Neutrophil (primary cell): ENCODE results near the gene HSDL1.

Source experiments
- H3K27ac ChIP-seq: fragments of 200-600 bp; sonication (generic); 2 replicates; pipeline ENCODE4 v1.5.1; 2016; ENCODE audit warnings: mild to moderate bottlenecking, moderate library complexity
- H3K27me3 ChIP-seq: fragments of 200-600 bp; sonication (generic); 2 replicates; pipeline ENCODE4 v1.6.0; 2016; ENCODE audit warnings: mild to moderate bottlenecking
- H3K36me3 ChIP-seq: fragments of 200-600 bp; sonication (generic); 2 replicates; pipeline ENCODE4 v1.5.1; 2017
- H3K4me1 ChIP-seq, 2 experiments: fragments of 200-600 bp in 1 of 2; sonication (generic) in 1 of 2; 1 replicate in 1 of 2; 2 replicates in 1 of 2; pipeline versions ENCODE4 v1.5.1 to v1.6.1; 2013 to 2016; ENCODE audit warnings: low read depth in 1 of 2, low read length in 1 of 2, mild to moderate bottlenecking in 1 of 2, moderate library complexity in 1 of 2; ENCODE audit not compliant: control insufficient read depth in 1 of 2, insufficient read depth in 1 of 2
- H3K4me3 ChIP-seq, 2 experiments: fragments of 200-600 bp in 1 of 2; sonication (generic) in 1 of 2; 1 replicate in 1 of 2; 2 replicates in 1 of 2; pipeline ENCODE4 v1.5.1; 2013 to 2016; ENCODE audit warnings: low read depth in 1 of 2, low read length in 1 of 2, mild to moderate bottlenecking in 1 of 2, moderate library complexity in 1 of 2
- H3K9me3 ChIP-seq: fragments of 200-600 bp; sonication (generic); 2 replicates; pipeline ENCODE4 v1.5.1; 2016
- TF ChIP-seq, protein P1 (sequence below): fragments of 200-600 bp; sonication (generic); IDR thresholded peaks from 2 replicates; pipeline ENCODE4 v1.5.1; 2016; ENCODE audit warnings: antibody characterized with exemption

HSDL1 gene

GRCh38 chr16:84144859-84145639, at the start of gene HSDL1, which contains the start of gene DNAAF1:
TSS of gene HSDL1 (minus strand) at chr16:84145177. CDS start at chr16:84131321, 13,856 bp downstream.
TSS of gene DNAAF1 (plus strand) at chr16:84145308. CDS start at chr16:84145441, 133 bp downstream.
- H3K36me3 ChIP-seq, result no peaks in the 10 kb centered on the region
- peak within 1 kb of the TSS; percentile 77 for H3K27ac ChIP-seq
- no peaks in the 10 kb centered on the region for H3K9me3 ChIP-seq
- H3K27me3 ChIP-seq, result peaks cover 43% of the 10 kb centered on the region
- H3K4me1 ChIP-seq, result peaks cover 10 to 13% of the 10 kb centered on the region in 2 experiments
- TF ChIP-seq, protein P1, sequence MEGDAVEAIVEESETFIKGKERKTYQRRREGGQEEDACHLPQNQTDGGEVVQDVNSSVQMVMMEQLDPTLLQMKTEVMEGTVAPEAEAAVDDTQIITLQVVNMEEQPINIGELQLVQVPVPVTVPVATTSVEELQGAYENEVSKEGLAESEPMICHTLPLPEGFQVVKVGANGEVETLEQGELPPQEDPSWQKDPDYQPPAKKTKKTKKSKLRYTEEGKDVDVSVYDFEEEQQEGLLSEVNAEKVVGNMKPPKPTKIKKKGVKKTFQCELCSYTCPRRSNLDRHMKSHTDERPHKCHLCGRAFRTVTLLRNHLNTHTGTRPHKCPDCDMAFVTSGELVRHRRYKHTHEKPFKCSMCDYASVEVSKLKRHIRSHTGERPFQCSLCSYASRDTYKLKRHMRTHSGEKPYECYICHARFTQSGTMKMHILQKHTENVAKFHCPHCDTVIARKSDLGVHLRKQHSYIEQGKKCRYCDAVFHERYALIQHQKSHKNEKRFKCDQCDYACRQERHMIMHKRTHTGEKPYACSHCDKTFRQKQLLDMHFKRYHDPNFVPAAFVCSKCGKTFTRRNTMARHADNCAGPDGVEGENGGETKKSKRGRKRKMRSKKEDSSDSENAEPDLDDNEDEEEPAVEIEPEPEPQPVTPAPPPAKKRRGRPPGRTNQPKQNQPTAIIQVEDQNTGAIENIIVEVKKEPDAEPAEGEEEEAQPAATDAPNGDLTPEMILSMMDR, result no peak
- peak within 1 kb of the TSS; percentile 70 to 92 for H3K4me3 ChIP-seq

GRCh38 chr16:84194018-84194417, 49.0 kb upstream of the HSDL1 start:
- TF ChIP-seq, protein P1, result no peak
- Histone ChIP-seq H3K9me3 (no peaks in the 10 kb centered on the region), H3K27ac (no peak overlapping the region), H3K4me3 (no peak overlapping the region), H3K36me3 (no peaks in the 10 kb centered on the region), H3K27me3 (peaks cover 19% of the 10 kb centered on the region), H3K4me1 (peaks cover 0 to under 1% of the 10 kb centered on the region in 2 experiments)

DNA sequence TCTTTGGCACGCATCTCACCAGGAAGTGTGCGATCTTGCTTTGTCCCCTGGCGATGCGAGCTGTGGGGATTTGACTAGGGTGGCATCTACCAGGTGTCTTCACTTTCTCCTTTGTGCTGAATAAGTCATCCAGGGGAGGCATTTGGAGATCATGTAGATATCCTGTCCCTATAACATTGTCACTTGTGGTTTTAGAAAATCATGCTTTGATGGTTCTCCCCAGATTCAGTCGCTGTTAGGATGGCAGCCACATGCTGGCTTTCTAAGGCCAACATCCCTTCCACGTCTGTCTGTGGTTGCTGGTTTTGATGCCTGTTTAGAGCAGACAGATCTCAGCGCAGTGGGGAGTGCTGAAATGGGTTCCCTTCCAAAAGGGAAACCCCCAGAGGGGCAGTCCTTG, 48.5 kb upstream of the HSDL1 start:
- TF ChIP-seq, protein P1, result no peak
- no peak overlapping the region for H3K4me3 ChIP-seq
- H3K9me3 ChIP-seq, result no peaks in the 10 kb centered on the region
- no peak overlapping the region for H3K27ac ChIP-seq
- no peaks in the 10 kb centered on the region for H3K4me1 ChIP-seq
- H3K36me3 ChIP-seq, result no peaks in the 10 kb centered on the region
- peaks cover 19% of the 10 kb centered on the region for H3K27me3 ChIP-seq

- H3K27ac ChIP-seq, result no peak overlapping the region
- peaks cover 4 to 6% of the 10 kb centered on the region in 2 experiments for H3K4me1 ChIP-seq
- H3K9me3 ChIP-seq, result no peaks in the 10 kb centered on the region
- TF ChIP-seq, protein P1, result no peak
- H3K36me3 ChIP-seq, result no peaks in the 10 kb centered on the region
- H3K4me3 ChIP-seq, result no peak overlapping the region
- peaks cover 19% of the 10 kb centered on the region for H3K27me3 ChIP-seq
Observed at GRCh38 chr16:84191466-84191865, 46.5 kb upstream of the HSDL1 start.

DNA sequence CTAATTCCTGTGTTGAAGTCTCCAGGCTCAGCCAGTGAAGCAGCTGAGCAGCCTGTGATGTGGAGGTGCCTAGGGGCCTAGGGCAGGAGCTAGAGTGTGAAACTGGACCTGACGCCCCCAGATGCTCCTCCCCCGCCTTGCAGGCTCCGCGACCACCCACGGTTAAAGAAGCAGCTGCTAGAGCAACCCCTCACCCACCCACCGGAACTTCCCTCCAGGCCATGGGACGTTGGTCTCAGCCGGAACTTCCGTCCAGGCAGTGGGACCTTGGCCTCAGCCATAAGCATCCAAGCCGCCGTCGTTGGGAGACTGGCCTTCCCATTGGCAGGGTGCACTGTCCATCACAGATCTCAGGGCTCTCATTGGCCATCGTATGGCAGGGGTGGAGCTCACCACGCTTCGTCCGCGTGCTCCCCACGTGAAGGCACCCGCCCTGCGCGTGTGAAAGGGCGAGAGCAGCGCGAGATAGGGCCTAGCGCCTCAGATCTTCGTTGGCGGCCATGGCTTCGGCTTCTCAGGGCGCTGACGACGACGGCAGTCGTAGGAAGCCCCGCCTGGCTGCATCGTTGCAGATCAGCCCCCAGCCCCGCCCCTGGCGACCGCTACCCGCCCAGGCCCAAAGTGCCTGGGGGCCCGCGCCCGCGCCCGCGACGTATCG, 45.9 kb upstream of the HSDL1 start, which contains the start of gene ADAD2:
Gene ADAD2 (plus strand): TSS at position 427 of the 658 bp plus-strand sequence. CDS start 74 bp downstream, at position 501.
- Histone ChIP-seq H3K36me3 (no peaks in the 10 kb centered on the region), H3K27me3 (peaks cover 19% of the 10 kb centered on the region), H3K9me3 (no peaks in the 10 kb centered on the region), H3K27ac (no peak within 1 kb of the TSS), H3K4me1 (peaks cover 10 to 12% of the 10 kb centered on the region in 2 experiments), H3K4me3 (no peak within 1 kb of the TSS)
- TF ChIP-seq, protein P1, result no peak
